NCI-H1694 (cell line): Measurements from ENCODE around the gene GEMIN5.
"Not testable (repeated sequence)": the region's sequence is repeated elsewhere in the genome, so short reads cannot be mapped to it uniquely, and the experiment has no call there.

Experiments used
- DNase-seq: peaks from one replicate; lab custom pipeline; 2025; lab: John Stamatoyannopoulos, UW

The GEMIN5 gene

GRCh38 chr5:154940772-154941620 is 3.0 kb upstream of the GEMIN5 start, which contains the start of gene MRPL22:
Gene MRPL22 (plus strand): TSS chr5:154941073. CDS start chr5:154941111, 38 bp downstream.
- DNase-seq = peak; percentile 78

DNA sequence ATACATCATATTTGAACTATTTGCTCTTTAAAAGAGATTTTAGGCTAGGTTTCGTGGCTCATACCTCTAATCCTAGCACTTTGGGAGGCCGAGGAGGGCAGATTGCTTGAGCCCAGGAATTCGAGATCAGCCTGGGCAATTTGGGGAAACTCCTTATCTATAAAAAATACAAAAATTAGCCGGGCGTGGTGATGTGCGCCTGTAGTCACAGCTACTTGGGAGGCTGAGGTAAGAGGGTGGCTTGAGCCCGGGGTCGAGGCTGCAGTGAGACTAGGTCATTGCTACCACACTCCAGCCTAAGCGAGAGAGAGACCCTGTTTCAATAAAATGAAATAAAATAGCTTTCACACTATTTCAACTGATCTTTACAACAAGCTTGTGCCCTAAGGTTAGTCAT is 2.4 kb upstream of the GEMIN5 start:
- DNase-seq = no peak

DNA sequence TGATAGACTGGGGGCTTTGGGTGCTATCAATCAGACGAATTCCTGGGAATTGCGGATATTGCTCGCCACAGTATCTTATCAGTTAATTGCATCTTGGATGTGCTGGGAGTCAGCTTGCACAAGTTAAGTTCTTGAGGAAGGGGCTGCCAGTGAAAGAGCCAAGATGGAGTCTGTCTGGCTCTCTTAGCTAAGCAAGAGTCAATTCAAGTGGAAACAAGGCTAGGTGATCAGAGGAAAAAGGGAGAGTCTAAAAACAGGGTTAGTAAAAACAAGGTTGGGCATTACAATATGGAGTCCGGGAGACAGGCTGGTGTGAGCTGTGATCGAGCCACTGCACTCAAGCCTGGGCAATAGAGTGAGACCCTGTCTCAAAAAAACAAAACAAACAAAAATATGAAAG is 1.4 kb upstream of the GEMIN5 start:
- not testable (repeated sequence) for DNase-seq

DNA sequence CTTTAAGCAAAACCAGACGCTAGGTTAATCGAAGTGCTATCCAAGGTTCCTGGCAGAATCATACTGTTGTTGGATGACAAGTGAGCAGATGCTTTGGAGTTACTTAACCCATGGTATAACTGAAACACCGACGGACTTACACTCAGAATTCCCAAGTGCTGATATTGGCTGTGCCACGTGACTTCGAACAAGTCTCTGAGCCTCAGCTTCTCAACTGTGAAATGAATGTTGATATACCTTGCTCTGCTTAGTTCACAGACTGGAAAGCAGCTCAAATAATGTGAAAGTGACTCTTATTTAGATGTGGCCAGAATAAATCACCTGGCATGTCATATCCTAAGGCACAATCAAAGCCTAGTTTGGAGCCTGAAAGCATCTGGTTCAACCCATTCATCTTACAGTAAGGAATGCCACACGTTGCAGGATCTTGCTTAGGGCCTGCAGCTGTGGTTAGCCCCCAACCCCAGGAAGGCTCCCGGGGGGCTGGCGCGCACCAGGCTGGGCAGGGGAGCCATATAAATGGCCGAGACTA is 759 bp downstream of the GEMIN5 start:
- DNase-seq = no peak

DNA sequence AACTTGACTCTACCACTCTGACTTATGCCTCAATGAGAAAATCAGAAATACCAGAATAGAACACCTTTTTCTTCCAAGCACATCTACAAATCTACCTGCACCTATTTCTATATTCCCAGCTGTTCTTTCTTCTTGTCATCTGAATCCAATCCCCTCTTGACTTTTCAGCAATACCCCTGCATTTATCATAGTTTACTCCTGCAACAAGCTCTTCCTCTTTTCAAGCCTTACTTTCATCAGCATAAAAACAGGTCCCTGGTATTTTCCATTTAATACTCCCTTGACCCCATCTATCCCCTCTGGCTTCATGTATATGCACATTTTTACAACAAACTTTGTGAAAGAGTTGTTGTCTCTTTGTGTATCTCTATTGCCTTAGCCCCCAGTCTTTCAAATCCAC is 3.1 kb downstream of the GEMIN5 start:
- DNase-seq = no peak

DNA sequence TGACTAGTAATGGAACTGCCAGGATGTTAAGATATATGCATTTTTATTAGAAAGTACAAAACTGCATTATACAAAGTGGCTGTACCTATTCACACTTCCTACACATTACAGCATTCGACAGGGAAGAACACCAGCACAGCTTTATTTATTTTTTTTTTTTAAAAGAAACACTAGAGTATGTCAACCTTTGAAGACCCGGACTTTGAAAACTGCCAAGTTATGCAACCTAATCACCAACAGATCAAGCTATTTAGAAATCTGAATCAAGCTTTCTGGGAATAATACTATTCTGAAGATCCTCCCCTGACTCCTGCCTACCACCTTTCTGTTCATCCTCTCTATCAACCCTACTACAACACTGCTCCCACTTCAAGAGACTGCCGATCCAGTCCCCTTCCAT is 4.5 kb downstream of the GEMIN5 start:
- DNase-seq = no peak

DNA sequence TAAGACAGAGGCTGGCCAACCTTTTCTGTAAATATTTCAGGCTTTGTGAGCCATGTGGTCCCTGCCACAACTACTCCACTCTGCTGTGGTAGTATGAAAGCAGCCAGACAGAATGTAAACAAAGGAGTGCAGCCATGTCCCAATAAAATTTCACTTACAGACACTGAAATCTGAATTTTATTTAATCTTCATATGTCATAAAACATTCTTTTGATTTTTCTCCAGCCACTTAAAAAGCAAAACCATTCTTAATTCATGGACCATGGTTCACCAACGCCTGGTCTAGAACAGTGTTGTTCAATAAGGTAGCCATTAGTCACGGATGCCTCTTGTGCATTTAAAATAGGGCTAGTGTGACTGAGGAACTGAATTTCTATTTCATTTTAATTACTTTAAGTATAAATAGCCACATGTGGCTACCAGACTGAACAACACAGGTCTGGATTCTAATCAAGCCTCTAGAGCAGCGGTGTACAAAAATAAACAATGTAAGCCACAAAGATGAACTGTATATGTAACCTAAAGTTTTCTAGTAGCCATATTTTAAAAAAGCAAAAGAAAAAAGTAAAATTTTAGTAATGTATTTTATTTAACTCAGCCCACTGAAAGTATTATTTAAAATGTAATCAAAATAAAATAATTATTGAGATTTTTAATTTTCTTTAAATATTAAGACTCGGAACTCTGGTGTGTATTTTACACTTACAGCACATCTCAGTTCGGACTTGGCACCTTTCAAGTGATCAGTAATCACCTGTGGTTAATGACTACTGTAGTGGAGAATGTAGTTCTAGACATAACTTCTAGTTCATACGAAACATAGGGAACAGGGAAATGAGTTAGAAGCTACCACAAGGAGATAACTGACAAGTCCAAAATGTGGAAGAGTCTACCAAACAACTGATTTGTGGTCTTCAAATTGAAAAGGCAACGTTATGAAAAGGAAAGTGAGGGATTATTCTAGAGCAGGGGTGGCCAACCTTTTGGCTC is 14.3 kb downstream of the GEMIN5 start:
- DNase-seq = no peak

GRCh38 chr5:154917757-154918156 is 20.3 kb downstream of the GEMIN5 start:
- no peak for DNase-seq

DNA sequence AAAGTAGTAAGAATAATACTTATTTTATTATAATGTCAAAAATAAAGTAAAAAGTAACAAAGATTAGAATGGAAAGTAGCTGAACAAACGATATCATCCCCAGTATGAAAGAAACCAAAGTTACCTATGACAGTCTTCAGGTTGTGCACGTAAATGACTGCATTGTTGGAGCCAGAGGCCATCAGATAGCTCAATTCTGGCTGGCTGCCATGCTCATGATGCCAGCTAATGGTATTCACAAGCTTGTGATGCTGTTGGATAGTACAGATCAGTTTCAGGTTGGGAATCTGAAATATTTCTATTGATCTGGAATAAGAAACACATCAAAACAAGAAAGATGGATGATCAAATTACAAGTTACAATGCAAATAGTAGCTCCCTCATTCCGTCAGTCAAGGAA is 21.1 kb downstream of the GEMIN5 start:
- no peak for DNase-seq

DNA sequence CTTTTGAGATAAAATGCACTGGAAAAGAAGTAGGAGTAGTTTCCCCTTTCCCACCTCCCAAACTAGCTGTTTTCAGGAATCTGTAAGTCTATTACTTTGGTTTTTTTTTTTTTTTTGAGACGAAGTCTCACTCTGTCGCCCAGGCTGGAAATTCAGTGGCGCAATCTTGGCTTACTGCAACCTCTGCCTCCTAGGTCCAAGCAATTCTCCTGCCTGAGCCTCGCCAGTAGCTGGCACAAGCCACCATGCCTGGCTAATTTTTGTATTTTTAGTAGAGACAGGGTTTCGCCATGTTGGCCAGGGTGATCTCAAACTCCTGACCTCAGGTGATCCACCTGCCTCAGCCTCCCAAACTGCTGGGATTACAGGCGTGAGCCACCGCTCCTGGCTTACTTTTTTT is 32.4 kb downstream of the GEMIN5 start:
- not testable (repeated sequence) for DNase-seq

DNA sequence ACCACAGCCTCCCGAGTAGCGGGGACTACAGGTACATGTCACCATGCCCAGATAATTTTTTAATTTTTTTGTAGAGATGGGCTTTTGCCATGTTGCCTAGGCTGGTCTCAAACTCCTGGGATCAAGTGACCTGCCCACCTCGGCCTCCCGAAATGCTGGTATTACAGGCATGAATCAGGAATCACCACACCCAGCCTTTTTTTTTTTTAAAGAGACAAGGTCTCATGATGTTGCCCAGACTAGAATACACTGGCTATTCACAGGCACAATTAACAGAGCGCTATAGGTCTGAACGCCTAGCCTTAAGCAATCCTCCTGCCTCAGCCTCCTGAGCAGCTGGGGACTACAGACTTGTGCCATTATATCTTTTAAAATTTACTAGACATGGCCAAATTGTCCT is 36.1 kb downstream of the GEMIN5 start:
- DNase-seq = no peak

- no peak for DNase-seq
Measured at GRCh38 chr5:154901276-154901675, 36.7 kb downstream of the GEMIN5 start.

- DNase-seq = no peak
Measured at GRCh38 chr5:154900066-154900465, 37.9 kb downstream of the GEMIN5 start.

- DNase-seq = no peak
Measured at GRCh38 chr5:154899151-154899816, 38.7 kb downstream of the GEMIN5 start.

GRCh38 chr5:154898210-154898609 is 39.8 kb downstream of the GEMIN5 start:
- DNase-seq = no peak

GRCh38 chr5:154896562-154897165 is 41.3 kb downstream of the GEMIN5 start:
- DNase-seq = no peak

GRCh38 chr5:154895606-154896561 is 42.1 kb downstream of the GEMIN5 start:
- no peak for DNase-seq

- DNase-seq = no peak
Measured at GRCh38 chr5:154893381-154893780, 44.6 kb downstream of the GEMIN5 start.

GRCh38 chr5:154892369-154892771 is 45.6 kb downstream of the GEMIN5 start:
- no peak for DNase-seq

DNA sequence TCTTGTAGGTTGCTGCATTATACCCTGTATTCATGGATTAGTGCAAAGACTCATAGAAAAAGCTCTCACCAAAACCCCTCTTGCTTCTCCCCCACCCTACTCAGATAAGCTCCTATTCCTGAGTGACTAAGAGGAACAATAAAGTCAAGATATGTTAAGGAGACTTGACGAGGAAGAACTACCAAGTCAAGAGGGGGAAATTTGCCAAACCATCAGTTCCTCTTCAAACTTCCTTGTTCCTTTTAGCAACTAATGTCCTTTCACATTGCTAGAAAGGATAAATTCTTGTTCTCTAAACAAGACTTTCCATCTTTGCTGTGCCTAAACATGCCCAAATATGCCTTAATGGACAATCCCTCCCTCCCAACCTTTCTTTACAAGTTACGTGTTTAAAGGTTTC is 52.6 kb downstream of the GEMIN5 start:
- DNase-seq = no peak
